ENCODE measurements around the gene C5orf46.

The C5orf46 gene

GRCh38 chr5:147918101-147918685 lies 11.9 kb upstream of the C5orf46 start:
- no peak for DNase-seq (ENCODE audit: low read depth in 1 of 2, low spot score in 1 of 2)
- no peak for TF ChIP-seq JUND (IDR thresholded peaks at IDR 0.05; ENCODE audit: low read depth)
- in situ Hi-C loops (cut with HindIII; ENCODE audit: low pct_unique_long_range_greater_than_20kb, low sequenced_read_pairs), result no loop called here

DNA sequence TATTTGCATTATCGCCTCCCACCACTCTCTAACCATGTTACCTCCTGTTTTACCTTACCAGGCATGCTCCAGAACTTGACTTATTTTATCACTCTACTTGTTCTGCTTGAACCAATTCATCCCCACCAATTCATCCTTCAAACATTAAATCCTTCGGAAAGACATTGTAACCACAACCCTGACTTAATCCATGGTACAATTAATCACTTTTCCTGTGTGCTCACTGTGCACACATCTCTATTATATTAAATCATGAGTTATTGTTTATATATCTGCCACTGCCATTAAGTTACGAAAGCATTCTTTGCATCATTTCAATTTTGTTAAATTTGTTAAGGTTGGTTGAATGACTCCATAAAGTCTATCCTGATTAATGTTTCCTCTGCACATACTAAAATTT lies 7.4 kb upstream of the C5orf46 start:
- DNase-seq (ENCODE audit: low read depth in 1 of 2, low spot score in 1 of 2), result no peak
- TF ChIP-seq JUND (IDR thresholded peaks at IDR 0.05; ENCODE audit: low read depth), result no peak
- in situ Hi-C loops (cut with HindIII; ENCODE audit: low pct_unique_long_range_greater_than_20kb, low sequenced_read_pairs), result no loop called here

DNA sequence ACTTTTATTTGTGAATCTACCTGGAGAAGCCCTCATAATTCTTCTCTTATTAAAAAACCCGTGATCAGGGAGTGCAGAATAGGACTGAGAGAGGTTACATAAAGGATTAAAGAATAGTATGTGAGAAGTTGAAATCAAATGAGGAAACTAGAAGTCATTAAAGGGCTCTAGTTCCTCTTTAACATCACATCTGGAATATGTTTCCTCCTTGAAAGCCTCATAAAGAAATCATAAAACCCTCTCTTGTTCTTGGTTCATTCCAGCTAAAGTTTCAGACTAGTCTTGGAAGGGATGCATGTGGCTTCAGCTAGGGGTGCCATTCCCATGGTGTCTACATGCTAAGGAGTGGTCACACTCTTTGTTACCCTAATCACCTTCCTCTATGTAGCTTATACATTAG lies 5.7 kb upstream of the C5orf46 start:
- no peak for DNase-seq (ENCODE audit: low read depth in 1 of 2, low spot score in 1 of 2)
- in situ Hi-C loops (cut with HindIII; ENCODE audit: low pct_unique_long_range_greater_than_20kb, low sequenced_read_pairs), result no loop called here
- TF ChIP-seq JUND (IDR thresholded peaks at IDR 0.05; ENCODE audit: low read depth), result no peak

DNA sequence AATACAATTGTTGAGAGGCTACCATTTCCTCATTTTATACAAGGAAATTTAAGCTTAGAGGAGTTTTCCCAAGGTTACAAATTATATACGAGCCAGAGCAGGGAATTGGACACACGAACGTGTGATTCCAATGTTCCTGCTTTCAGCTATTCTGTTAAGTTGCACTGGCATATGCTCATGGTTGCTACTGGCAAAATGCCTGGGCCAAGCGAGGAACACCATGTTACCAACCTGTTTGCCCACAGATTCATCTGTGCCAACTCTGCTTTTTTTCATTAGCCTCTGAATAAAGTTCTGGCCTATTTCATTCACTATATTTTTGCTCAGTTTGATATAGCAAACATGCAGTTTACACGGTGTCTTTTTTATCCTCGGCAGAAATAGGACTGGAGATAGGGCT lies 5.1 kb upstream of the C5orf46 start:
- no peak for DNase-seq (ENCODE audit: low read depth in 1 of 2, low spot score in 1 of 2)
- in situ Hi-C loops (cut with HindIII; ENCODE audit: low pct_unique_long_range_greater_than_20kb, low sequenced_read_pairs), result no loop called here

DNA sequence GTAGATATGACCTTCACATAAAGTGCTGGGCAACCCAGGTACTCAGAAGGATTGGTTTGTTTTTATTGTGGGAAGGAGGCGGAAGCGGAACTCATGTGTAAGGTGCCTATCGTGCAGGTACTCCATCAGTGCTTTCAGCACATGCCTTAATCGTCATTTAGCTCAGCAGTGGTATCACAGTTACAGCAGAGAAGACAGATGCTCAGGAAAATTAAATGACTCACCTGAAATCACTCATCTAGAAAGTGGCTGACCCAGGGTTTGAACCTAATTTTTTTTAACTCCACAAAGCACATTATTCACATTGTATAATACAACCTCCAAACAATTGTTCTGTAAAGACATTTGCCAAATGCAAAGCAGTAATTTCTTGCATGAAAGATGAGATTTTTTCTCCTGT lies 2.2 kb downstream of the C5orf46 start:
- TF ChIP-seq JUND (IDR thresholded peaks at IDR 0.05; ENCODE audit: low read depth), result no peak
- DNase-seq (ENCODE audit: low read depth in 1 of 2, low spot score in 1 of 2), result no peak
- in situ Hi-C loops (cut with HindIII; ENCODE audit: low pct_unique_long_range_greater_than_20kb, low sequenced_read_pairs), result no loop called here

More for the DNA sequence above, 5.1 kb upstream of the C5orf46 start:
- TF ChIP-seq JUND (IDR thresholded peaks at IDR 0.05; ENCODE audit: low read depth), result no peak

- no peak for TF ChIP-seq JUND (IDR thresholded peaks at IDR 0.05; ENCODE audit: low read depth)
- in situ Hi-C loops (cut with HindIII; ENCODE audit: low pct_unique_long_range_greater_than_20kb, low sequenced_read_pairs), result no loop called here
- DNase-seq (ENCODE audit: low read depth in 1 of 2, low spot score in 1 of 2), result no peak
Measured at GRCh38 chr5:147902609-147903115, 3.7 kb downstream of the C5orf46 start.

DNA sequence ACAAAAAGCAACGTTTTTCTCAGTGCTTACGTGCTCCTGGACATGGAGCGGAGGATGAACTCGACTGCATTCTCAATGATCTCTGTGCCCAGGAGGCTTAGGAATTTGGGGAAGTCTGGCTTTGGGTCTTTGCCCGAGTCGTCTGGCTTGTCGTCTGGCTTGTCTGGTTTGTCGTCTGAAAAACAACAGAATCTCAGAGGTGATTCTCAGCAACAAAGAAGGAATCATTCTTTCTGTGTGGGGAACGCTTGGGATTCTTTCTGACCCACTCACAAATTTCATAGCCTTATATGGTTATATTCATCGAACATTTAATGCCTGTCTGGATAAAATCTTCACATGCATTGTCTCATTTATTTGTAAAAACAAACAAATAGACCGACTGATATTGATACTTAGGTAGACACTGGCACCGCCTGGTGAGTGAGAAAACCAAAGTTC lies 4.7 kb downstream of the C5orf46 start:
- TF ChIP-seq JUND (IDR thresholded peaks at IDR 0.05; ENCODE audit: low read depth), result no peak
- DNase-seq (ENCODE audit: low read depth in 1 of 2, low spot score in 1 of 2), result peak in 1 of 2 experiments; percentile 21
- in situ Hi-C loops (cut with HindIII; ENCODE audit: low pct_unique_long_range_greater_than_20kb, low sequenced_read_pairs), result no loop called here

DNA sequence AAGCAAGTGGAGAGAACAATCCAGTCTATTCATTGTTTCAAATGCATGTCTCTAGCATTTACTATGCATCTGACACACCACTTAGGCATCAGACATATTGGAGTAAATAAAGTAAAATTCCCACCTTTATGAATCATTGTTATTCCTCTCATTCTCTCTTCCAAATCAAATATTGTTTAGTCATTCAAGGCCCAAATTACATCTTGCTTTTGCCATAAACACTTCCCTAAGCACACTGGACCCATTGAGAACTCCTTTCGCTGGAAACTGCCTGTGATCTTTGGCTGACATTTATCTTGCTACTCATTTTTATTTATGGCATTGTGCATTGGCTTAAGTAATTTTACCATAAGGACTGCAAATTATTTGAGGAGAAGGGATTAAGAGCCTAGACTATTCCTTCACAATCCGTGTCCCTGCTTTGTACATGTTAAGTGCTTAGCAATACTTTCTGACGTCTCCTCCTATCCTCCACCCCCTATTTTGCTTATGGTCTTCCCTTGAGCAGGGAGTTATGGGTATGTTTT lies 7.4 kb downstream of the C5orf46 start:
- no peak for TF ChIP-seq JUND (IDR thresholded peaks at IDR 0.05; ENCODE audit: low read depth)
- no peak for DNase-seq (ENCODE audit: low read depth in 1 of 2, low spot score in 1 of 2)
- in situ Hi-C loops (cut with HindIII; ENCODE audit: low pct_unique_long_range_greater_than_20kb, low sequenced_read_pairs), result no loop called here

GRCh38 chr5:147895864-147896263 lies 10.5 kb downstream of the C5orf46 start:
- DNase-seq (ENCODE audit: low read depth in 1 of 2, low spot score in 1 of 2), result no peak
- in situ Hi-C loops (cut with HindIII; ENCODE audit: low pct_unique_long_range_greater_than_20kb, low sequenced_read_pairs), result no loop called here
- TF ChIP-seq JUND (IDR thresholded peaks at IDR 0.05; ENCODE audit: low read depth), result no peak

- no peak for DNase-seq (ENCODE audit: low read depth in 1 of 2, low spot score in 1 of 2)
- no peak for TF ChIP-seq JUND (IDR thresholded peaks at IDR 0.05; ENCODE audit: low read depth)
- in situ Hi-C loops (cut with HindIII; ENCODE audit: low pct_unique_long_range_greater_than_20kb, low sequenced_read_pairs), result no loop called here
Measured at GRCh38 chr5:147893820-147894219, 12.5 kb downstream of the C5orf46 start.

GRCh38 chr5:147892696-147893296 lies 13.5 kb downstream of the C5orf46 start:
- TF ChIP-seq JUND (IDR thresholded peaks at IDR 0.05; ENCODE audit: low read depth), result no peak
- in situ Hi-C loops (cut with HindIII; ENCODE audit: low pct_unique_long_range_greater_than_20kb, low sequenced_read_pairs), result no loop called here
- peak; percentile 30 to 96 for DNase-seq (ENCODE audit: low read depth in 1 of 2, low spot score in 1 of 2)

DNA sequence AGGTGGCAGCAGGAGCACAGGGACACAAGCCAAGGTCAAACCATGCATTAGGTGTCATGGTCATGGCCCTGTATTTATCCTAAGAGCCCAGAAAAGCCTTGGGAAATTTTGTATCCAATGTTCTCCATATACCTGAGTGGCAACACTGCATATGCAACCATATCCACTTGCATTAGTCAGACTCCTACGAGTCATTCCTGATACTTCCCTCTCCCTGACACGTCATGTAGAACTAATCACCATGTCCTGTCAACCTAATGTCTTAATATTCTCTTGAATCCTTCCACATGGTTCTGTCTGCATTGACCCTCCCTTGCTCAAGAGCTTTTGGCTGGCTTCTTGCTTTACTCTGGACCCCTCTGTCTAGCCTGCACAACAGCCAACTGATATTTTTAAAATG lies 18.4 kb downstream of the C5orf46 start:
- in situ Hi-C loops (cut with HindIII; ENCODE audit: low pct_unique_long_range_greater_than_20kb, low sequenced_read_pairs), result no loop called here
- TF ChIP-seq JUND (IDR thresholded peaks at IDR 0.05; ENCODE audit: low read depth), result no peak
- no peak for DNase-seq (ENCODE audit: low read depth in 1 of 2, low spot score in 1 of 2)

- in situ Hi-C loops (cut with HindIII; ENCODE audit: low pct_unique_long_range_greater_than_20kb, low sequenced_read_pairs), result no loop called here
- TF ChIP-seq JUND (IDR thresholded peaks at IDR 0.05; ENCODE audit: low read depth), result no peak
- DNase-seq (ENCODE audit: low read depth in 1 of 2, low spot score in 1 of 2), result peak; percentile 28 to 66
Measured at GRCh38 chr5:147887026-147887627, 19.2 kb downstream of the C5orf46 start.

All from T47D (cell line).